ENCODE measurements around the gene BEST2. TPM values are rescaled to one million over a fixed set of nuclear protein-coding genes. Genes with fewer than 3 reads are reported as not detected.

BEST2 gene
- total RNA-seq, 1 donor from 2014 or later, result not detected

DNA sequence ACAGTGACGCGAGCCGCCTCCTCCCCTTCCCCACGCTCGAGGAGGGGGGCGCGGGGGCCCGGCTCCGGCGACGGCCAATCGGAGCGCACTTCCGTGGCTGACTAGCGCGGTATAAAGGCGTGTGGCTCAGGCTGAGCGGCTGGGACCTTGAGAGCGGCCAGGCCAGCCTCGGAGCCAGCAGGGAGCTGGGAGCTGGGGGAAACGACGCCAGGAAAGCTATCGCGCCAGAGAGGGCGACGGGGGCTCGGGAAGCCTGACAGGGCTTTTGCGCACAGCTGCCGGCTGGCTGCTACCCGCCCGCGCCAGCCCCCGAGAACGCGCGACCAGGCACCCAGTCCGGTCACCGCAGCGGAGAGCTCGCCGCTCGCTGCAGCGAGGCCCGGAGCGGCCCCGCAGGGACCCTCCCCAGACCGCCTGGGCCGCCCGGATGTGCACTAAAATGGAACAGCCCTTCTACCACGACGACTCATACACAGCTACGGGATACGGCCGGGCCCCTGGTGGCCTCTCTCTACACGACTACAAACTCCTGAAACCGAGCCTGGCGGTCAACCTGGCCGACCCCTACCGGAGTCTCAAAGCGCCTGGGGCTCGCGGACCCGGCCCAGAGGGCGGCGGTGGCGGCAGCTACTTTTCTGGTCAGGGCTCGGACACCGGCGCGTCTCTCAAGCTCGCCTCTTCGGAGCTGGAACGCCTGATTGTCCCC, 39.9 kb downstream of the BEST2 start, which contains the start of gene JUNB:
TSS of gene JUNB (plus strand) at position 142 of the 706 bp plus-strand sequence. CDS start at position 428, 286 bp downstream.
- H3K4me1 Mint-ChIP-seq, result peaks cover 63% of the 10 kb centered on the region
- peak within 1 kb of the TSS; percentile 96 for H3K4me3 Mint-ChIP-seq
- ATAC-seq (ENCODE audit: low read depth) (peak; percentile 29), DNase-seq (peak; percentile 96)
- TF ChIP-seq, protein P1, sequence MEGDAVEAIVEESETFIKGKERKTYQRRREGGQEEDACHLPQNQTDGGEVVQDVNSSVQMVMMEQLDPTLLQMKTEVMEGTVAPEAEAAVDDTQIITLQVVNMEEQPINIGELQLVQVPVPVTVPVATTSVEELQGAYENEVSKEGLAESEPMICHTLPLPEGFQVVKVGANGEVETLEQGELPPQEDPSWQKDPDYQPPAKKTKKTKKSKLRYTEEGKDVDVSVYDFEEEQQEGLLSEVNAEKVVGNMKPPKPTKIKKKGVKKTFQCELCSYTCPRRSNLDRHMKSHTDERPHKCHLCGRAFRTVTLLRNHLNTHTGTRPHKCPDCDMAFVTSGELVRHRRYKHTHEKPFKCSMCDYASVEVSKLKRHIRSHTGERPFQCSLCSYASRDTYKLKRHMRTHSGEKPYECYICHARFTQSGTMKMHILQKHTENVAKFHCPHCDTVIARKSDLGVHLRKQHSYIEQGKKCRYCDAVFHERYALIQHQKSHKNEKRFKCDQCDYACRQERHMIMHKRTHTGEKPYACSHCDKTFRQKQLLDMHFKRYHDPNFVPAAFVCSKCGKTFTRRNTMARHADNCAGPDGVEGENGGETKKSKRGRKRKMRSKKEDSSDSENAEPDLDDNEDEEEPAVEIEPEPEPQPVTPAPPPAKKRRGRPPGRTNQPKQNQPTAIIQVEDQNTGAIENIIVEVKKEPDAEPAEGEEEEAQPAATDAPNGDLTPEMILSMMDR (IDR thresholded peaks at IDR 0.05), result no peak
- H3K27ac Mint-ChIP-seq, result peak within 1 kb of the TSS; percentile 97
- H3K9me3 Mint-ChIP-seq, result no peaks in the 10 kb centered on the region
- intact Hi-C loops (cut with micrococcal nuclease), result loop anchor here (1.0 to 5.0 kb wide), 4 partner anchors 9 to 361 kb away; partner anchors contain the start of genes LYL1, ZNF490 and ZNF791
- ChIA-PET CTCF (interaction anchor here (1.8 to 11.4 kb wide), 4 partner anchors 9 to 28 kb away, joined by 4 to 280 read pairs (median 148); partner anchors contain the start of genes HOOK2, PRDX2 and THSD8), POLR2A (interaction anchor here (0.6 to 13.2 kb wide), 32 partner anchors 9 to 995 kb away, joined by 3 to 909 read pairs (median 6); partner anchors contain the start of genes CALR, DHPS, FARSA and FBXW9)
- no peaks in the 10 kb centered on the region for H3K27me3 Mint-ChIP-seq
- H3K36me3 Mint-ChIP-seq (ENCODE audit: low read depth), result peaks cover 18% of the 10 kb centered on the region

DNA sequence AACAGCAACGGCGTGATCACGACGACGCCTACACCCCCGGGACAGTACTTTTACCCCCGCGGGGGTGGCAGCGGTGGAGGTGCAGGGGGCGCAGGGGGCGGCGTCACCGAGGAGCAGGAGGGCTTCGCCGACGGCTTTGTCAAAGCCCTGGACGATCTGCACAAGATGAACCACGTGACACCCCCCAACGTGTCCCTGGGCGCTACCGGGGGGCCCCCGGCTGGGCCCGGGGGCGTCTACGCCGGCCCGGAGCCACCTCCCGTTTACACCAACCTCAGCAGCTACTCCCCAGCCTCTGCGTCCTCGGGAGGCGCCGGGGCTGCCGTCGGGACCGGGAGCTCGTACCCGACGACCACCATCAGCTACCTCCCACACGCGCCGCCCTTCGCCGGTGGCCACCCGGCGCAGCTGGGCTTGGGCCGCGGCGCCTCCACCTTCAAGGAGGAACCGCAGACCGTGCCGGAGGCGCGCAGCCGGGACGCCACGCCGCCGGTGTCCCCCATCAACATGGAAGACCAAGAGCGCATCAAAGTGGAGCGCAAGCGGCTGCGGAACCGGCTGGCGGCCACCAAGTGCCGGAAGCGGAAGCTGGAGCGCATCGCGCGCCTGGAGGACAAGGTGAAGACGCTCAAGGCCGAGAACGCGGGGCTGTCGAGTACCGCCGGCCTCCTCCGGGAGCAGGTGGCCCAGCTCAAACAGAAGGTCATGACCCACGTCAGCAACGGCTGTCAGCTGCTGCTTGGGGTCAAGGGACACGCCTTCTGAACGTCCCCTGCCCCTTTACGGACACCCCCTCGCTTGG, 40.7 kb downstream of the BEST2 start:
- Mint-ChIP-seq H3K27me3 (no peaks in the 10 kb centered on the region), H3K4me3 (peak overlapping the region; percentile 96), H3K9me3 (no peaks in the 10 kb centered on the region), H3K27ac (peak overlapping the region; percentile 97), H3K4me1 (peaks cover 57% of the 10 kb centered on the region), H3K36me3 (ENCODE audit: low read depth) (peaks cover 20% of the 10 kb centered on the region)
- ATAC-seq (ENCODE audit: low read depth) (no peak), DNase-seq (peak; percentile 72)
- TF ChIP-seq, protein P1 (IDR thresholded peaks at IDR 0.05), result no peak
- ChIA-PET POLR2A (interaction anchor here (0.6 to 13.2 kb wide), 33 partner anchors 8 to 995 kb away, joined by 3 to 909 read pairs (median 7); partner anchors contain the start of genes CALR, DHPS, DNASE2 and FARSA), CTCF (interaction anchor here (1.8 to 11.4 kb wide), 5 partner anchors 10 to 29 kb away, joined by 4 to 280 read pairs (median 19); partner anchors contain the start of genes HOOK2, PRDX2, RNASEH2A and THSD8)
- intact Hi-C loops (cut with micrococcal nuclease), result loop anchor here (2.0 to 5.0 kb wide), 3 partner anchors 180 to 361 kb away; partner anchors contain the start of genes LYL1, ZNF490 and ZNF791

DNA sequence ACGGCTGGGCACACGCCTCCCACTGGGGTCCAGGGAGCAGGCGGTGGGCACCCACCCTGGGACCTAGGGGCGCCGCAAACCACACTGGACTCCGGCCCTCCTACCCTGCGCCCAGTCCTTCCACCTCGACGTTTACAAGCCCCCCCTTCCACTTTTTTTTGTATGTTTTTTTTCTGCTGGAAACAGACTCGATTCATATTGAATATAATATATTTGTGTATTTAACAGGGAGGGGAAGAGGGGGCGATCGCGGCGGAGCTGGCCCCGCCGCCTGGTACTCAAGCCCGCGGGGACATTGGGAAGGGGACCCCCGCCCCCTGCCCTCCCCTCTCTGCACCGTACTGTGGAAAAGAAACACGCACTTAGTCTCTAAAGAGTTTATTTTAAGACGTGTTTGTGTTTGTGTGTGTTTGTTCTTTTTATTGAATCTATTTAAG, 41.3 kb downstream of the BEST2 start:
- peaks cover 51% of the 10 kb centered on the region for H3K4me1 Mint-ChIP-seq
- H3K36me3 Mint-ChIP-seq (ENCODE audit: low read depth), result peaks cover 20% of the 10 kb centered on the region
- H3K27me3 Mint-ChIP-seq, result no peaks in the 10 kb centered on the region
- no peaks in the 10 kb centered on the region for H3K9me3 Mint-ChIP-seq
- peak overlapping the region; percentile 96 for H3K4me3 Mint-ChIP-seq
- ChIA-PET CTCF (interaction anchor here (1.2 to 11.4 kb wide), 6 partner anchors 9 to 71 kb away, joined by 3 to 280 read pairs (median 12); partner anchors contain the start of genes HOOK2, PRDX2, RNASEH2A and THSD8), POLR2A (interaction anchor here (0.7 to 13.2 kb wide), 31 partner anchors 9 to 1578 kb away, joined by 3 to 909 read pairs (median 7); partner anchors contain the start of genes CALR, DHPS, DNASE2 and FBXW9)
- DNase-seq, result no peak
- ATAC-seq (ENCODE audit: low read depth), result no peak
- peak overlapping the region; percentile 97 for H3K27ac Mint-ChIP-seq
- TF ChIP-seq, protein P1 (IDR thresholded peaks at IDR 0.05), result no peak
- intact Hi-C loops (cut with micrococcal nuclease), result loop anchor here (1.0 to 5.0 kb wide), 5 partner anchors 13 to 360 kb away; partner anchors contain the start of genes CALR, LYL1, RNASEH2A and ZNF490

DNA sequence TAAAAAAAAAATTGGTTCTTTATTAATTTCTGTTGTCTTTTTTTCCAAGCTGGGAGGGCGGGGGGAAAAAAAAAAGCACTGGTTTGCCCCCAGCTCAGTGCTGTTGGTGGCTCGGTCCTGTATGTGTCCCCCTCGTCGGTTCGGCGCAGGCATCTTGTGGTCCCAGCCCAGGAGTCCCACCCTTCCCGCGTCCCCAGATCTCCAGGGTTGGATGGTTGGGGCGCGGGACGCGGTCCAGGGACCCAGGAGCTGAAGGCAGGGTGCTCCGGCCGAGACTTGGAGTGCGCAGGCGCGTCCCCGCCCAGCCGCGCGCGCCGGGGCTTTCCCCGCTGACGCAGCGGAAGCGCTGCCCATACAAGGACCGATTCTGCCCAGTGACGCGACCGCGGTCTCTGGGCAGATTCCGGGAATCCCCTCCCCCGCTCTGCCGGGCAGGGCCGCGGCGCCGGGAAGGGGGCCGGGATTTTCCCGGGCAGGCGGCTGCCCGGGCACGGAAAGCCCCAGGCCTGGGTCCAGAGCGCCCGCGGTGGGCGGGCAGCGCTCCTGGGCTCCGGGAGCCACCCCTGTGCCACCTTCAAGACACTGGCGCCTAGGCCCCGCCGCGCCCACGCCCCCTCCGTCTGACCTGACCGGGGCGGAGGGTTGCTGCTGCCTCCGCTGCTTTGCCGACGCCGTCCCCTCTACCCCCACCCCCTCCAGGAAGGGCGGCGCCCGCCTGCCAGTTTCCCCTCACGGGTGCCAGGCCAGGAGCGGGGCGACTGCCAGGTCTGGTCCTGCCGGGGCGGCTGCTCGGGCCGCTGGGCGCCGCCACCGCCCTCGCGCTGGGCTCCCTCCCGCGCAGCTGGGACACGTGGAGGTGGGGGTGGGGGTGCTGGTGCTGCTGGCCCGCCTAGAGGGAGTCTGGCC, 42.0 kb downstream of the BEST2 start:
- Mint-ChIP-seq H3K4me1 (peaks cover 44% of the 10 kb centered on the region), H3K9me3 (no peaks in the 10 kb centered on the region), H3K27ac (peak overlapping the region; percentile 97), H3K27me3 (no peaks in the 10 kb centered on the region), H3K36me3 (ENCODE audit: low read depth) (peaks cover 20% of the 10 kb centered on the region), H3K4me3 (peak overlapping the region; percentile 96)
- POLR2A ChIA-PET, result interaction anchor here (0.5 to 13.2 kb wide), 29 partner anchors 9 to 1749 kb away, joined by 3 to 909 read pairs (median 5); partner anchors contain the start of genes CALR, DHPS, DNASE2 and FBXW9
- ATAC-seq (ENCODE audit: low read depth) (peak; percentile 26), DNase-seq (peak; percentile 96)
- TF ChIP-seq, protein P1 (IDR thresholded peaks at IDR 0.05), result no peak
- intact Hi-C loops (cut with micrococcal nuclease), result loop anchor here (1.0 to 5.0 kb wide), 5 partner anchors 13 to 359 kb away; partner anchors contain the start of genes CALR, LYL1, RNASEH2A and ZNF490
- CTCF ChIA-PET, result interaction anchor here (1.2 to 11.4 kb wide), 7 partner anchors 9 to 71 kb away, joined by 3 to 280 read pairs (median 6); partner anchors contain the start of genes HOOK2, PRDX2, RNASEH2A and THSD8
